ENCODE results near the gene ANO2. TPM values are rescaled to one million over a fixed set of nuclear protein-coding genes. Genes with fewer than 3 reads are reported as not detected.

Gene ANO2
- total RNA-seq, 1 experiment from 2014 or later: not detected

DNA sequence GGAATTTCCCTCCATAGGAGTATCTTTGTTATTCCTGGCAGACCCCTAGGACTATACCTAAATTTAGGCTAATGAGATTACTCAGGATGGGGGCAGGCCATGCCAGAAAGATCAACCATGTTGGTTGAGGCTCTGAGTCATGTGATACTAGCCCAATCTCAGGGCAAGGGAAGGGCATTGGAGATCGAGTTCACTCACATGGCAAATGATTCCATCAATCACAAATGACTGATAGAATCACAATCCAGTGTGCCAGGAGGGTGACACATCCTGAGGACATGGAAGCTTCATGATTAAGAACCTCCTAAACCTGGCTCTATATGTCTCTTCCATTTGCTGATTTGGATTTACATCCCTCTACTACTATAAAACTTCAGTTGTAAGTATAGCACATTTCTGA is 330.8 kb downstream of the ANO2 start:
- BruUV-seq (replicated peaks): no TSS peak
- Histone ChIP-seq H3K27ac (ENCODE audit: low read length) (no peak overlapping the region), H3K36me3 (ENCODE audit: low read depth, low read length) (no peaks in the 10 kb centered on the region), H2AFZ (ENCODE audit: low read length) (no peak overlapping the region), H3K27me3 (ENCODE audit: low read length) (no peaks in the 10 kb centered on the region), H3K4me3 (ENCODE audit: low read length) (no peak overlapping the region), H3K79me2 (ENCODE audit: low read length) (no peaks in the 10 kb centered on the region), H4K20me1 (ENCODE audit: low read length) (no peaks in the 10 kb centered on the region), H3K9me3 (ENCODE audit: low read length) (no peaks in the 10 kb centered on the region), H3K9me2 (replicated peaks; ENCODE audit: low read length) (no peaks in the 10 kb centered on the region), H3F3A (ENCODE audit: low read length, unreplicated experiment) (no peaks in the 10 kb centered on the region), H3K4me1 (ENCODE audit: insufficient read depth, low read length) (no peaks in the 10 kb centered on the region), H3K4me2 (ENCODE audit: low read length) (no peak overlapping the region), H3K9ac (ENCODE audit: low read length) (no peak overlapping the region)
- CTCF ChIA-PET: no interaction called here
- ATAC-seq: no peak
- intact Hi-C loops (cut with micrococcal nuclease): no loop called here
- POLR2A ChIA-PET (ENCODE audit: unreplicated experiment): no interaction called here
- TF ChIP-seq EZH2phosphoT487 (IDR thresholded peaks at IDR 0.05; ENCODE audit: borderline replicate concordance, low read length) (no peak), EZH2 (IDR thresholded peaks at IDR 0.05; ENCODE audit: low read length, unreplicated experiment) (no peak)
- TF ChIP-seq, protein P1, sequence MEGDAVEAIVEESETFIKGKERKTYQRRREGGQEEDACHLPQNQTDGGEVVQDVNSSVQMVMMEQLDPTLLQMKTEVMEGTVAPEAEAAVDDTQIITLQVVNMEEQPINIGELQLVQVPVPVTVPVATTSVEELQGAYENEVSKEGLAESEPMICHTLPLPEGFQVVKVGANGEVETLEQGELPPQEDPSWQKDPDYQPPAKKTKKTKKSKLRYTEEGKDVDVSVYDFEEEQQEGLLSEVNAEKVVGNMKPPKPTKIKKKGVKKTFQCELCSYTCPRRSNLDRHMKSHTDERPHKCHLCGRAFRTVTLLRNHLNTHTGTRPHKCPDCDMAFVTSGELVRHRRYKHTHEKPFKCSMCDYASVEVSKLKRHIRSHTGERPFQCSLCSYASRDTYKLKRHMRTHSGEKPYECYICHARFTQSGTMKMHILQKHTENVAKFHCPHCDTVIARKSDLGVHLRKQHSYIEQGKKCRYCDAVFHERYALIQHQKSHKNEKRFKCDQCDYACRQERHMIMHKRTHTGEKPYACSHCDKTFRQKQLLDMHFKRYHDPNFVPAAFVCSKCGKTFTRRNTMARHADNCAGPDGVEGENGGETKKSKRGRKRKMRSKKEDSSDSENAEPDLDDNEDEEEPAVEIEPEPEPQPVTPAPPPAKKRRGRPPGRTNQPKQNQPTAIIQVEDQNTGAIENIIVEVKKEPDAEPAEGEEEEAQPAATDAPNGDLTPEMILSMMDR (conservative IDR thresholded peaks at IDR 0.05; ENCODE audit: low read depth, low read length): no peak
- DNase-seq: no peak

DNA sequence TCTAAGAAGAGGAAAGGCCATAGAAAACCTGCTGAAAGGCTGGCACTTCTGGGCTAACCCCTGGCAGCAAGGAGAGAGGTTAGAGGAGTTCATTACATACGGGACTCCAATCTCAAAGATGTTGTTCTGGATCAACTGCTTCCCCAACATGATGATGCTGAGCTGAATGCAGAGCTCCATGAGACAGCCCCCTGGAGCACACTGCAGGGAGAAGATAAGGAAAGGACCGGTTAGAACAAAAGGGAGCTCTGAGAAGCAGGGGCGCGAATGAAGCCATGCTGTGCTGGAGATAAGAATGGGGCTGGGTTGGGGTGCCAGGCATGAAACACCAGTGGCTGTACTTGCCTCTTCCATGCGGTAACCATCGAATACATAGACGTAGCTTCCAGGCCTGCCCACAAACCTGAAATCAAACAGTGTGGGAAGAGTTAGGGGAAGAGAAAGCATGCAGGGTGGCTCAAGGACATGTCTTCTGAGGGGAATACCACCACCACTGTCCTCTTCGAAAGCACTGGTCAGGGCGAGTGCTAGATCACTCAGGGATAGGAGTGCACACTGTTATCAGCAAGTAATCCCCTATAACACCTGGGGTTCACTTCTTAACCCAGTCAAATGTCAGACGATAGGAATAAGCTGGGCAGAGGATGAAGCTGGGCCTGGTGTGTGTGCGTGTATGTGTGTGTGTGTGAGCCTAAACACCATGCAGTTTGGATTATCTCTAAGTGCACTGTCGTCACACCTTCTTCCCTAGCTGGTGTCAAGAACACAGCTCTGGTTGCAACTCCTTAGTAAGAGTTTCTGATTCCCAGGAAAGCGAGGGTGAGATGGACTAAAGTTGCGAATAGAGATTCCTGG is 332.3 kb downstream of the ANO2 start:
- no peaks in the 10 kb centered on the region for H3K9me3 ChIP-seq (ENCODE audit: low read length)
- H2AFZ ChIP-seq (ENCODE audit: low read length): no peak overlapping the region
- no peak overlapping the region for H3K4me3 ChIP-seq (ENCODE audit: low read length)
- H3K4me1 ChIP-seq (ENCODE audit: insufficient read depth, low read length): no peaks in the 10 kb centered on the region
- no peak overlapping the region for H3K27ac ChIP-seq (ENCODE audit: low read length)
- H3K79me2 ChIP-seq (ENCODE audit: low read length): no peaks in the 10 kb centered on the region
- H3K9ac ChIP-seq (ENCODE audit: low read length): no peak overlapping the region
- H3F3A ChIP-seq (ENCODE audit: low read length, unreplicated experiment): no peaks in the 10 kb centered on the region
- no TSS peak for BruUV-seq (replicated peaks)
- CTCF ChIA-PET: no interaction called here
- no peak for DNase-seq
- no peaks in the 10 kb centered on the region for H3K27me3 ChIP-seq (ENCODE audit: low read length)
- no peak for TF ChIP-seq EZH2phosphoT487 (IDR thresholded peaks at IDR 0.05; ENCODE audit: borderline replicate concordance, low read length)
- TF ChIP-seq EZH2 (IDR thresholded peaks at IDR 0.05; ENCODE audit: low read length, unreplicated experiment): no peak
- TF ChIP-seq, protein P1 (conservative IDR thresholded peaks at IDR 0.05; ENCODE audit: low read depth, low read length): no peak
- no peak overlapping the region for H3K4me2 ChIP-seq (ENCODE audit: low read length)
- no peak for ATAC-seq
- intact Hi-C loops (cut with micrococcal nuclease): no loop called here
- no peaks in the 10 kb centered on the region for H4K20me1 ChIP-seq (ENCODE audit: low read length)
- H3K36me3 ChIP-seq (ENCODE audit: low read depth, low read length): no peaks in the 10 kb centered on the region
- no peaks in the 10 kb centered on the region for H3K9me2 ChIP-seq (replicated peaks; ENCODE audit: low read length)
- POLR2A ChIA-PET (ENCODE audit: unreplicated experiment): no interaction called here

DNA sequence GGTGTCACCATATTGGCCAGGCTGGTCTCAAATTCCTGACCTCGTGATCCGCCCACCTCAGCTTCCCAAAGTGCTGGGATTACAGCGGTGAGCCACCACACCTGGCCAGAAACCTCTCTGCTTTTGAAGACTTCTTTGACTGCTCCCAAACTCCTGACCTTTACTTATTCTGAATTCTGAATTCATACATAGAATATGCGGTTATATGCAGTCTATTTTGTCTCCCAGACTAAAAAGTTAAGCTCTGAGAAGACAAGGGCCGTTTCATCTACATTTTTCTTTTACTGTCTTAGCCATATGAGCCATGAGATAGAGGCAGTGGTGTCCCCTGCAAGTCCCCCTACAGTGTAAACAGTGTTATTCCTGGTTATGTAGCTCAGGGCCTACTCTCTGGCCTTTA is 333.9 kb downstream of the ANO2 start:
- DNase-seq: no peak
- Histone ChIP-seq H3K4me2 (ENCODE audit: low read length) (no peak overlapping the region), H3K9me3 (ENCODE audit: low read length) (no peaks in the 10 kb centered on the region), H3F3A (ENCODE audit: low read length, unreplicated experiment) (no peaks in the 10 kb centered on the region), H3K9ac (ENCODE audit: low read length) (no peak overlapping the region), H3K79me2 (ENCODE audit: low read length) (no peaks in the 10 kb centered on the region), H4K20me1 (ENCODE audit: low read length) (no peaks in the 10 kb centered on the region), H3K4me3 (ENCODE audit: low read length) (no peak overlapping the region), H2AFZ (ENCODE audit: low read length) (no peak overlapping the region), H3K27ac (ENCODE audit: low read length) (no peak overlapping the region), H3K36me3 (ENCODE audit: low read depth, low read length) (no peaks in the 10 kb centered on the region), H3K9me2 (replicated peaks; ENCODE audit: low read length) (no peaks in the 10 kb centered on the region), H3K27me3 (ENCODE audit: low read length) (no peaks in the 10 kb centered on the region), H3K4me1 (ENCODE audit: insufficient read depth, low read length) (no peaks in the 10 kb centered on the region)
- intact Hi-C loops (cut with micrococcal nuclease): no loop called here
- no TSS peak for BruUV-seq (replicated peaks)
- ChIA-PET CTCF (no interaction called here), POLR2A (ENCODE audit: unreplicated experiment) (no interaction called here)
- no peak for TF ChIP-seq EZH2phosphoT487 (IDR thresholded peaks at IDR 0.05; ENCODE audit: borderline replicate concordance, low read length)
- TF ChIP-seq, protein P1 (conservative IDR thresholded peaks at IDR 0.05; ENCODE audit: low read depth, low read length): no peak
- no peak for TF ChIP-seq EZH2 (IDR thresholded peaks at IDR 0.05; ENCODE audit: low read length, unreplicated experiment)
- ATAC-seq: no peak
